DND-41 (cell line): ENCODE data around the gene TMC5.

Experiments
- ATAC-seq: fragments of 200-7000 bp; cut with Tn5 transposase; 3 replicates; pipeline ENCODE4 v1.9.1; 2021; ENCODE audit warnings: low read depth; ENCODE audit not compliant: insufficient read depth
- DNase-seq: peaks from one replicate; pipeline ENCODE4 v3.0.0-alpha.2; 2020
- H2AFZ ChIP-seq: 2 replicates; pipeline ENCODE4 v1.6.0; 2012; ENCODE audit warnings: low read depth, low read length
- H3K27ac ChIP-seq: 2 replicates; pipeline ENCODE4 v1.5.1; 2012; ENCODE audit warnings: low read length, inconsistent platforms
- H3K27me3 ChIP-seq: fragments of 200-600 bp; sonication (generic); 2 replicates; pipeline ENCODE4 v1.6.0; 2012; ENCODE audit warnings: low read length, mild to moderate bottlenecking, inconsistent platforms; ENCODE audit not compliant: insufficient read depth, poor library complexity
- H3K36me3 ChIP-seq: 2 replicates; pipeline ENCODE4 v1.5.1; 2012; ENCODE audit warnings: low read length, inconsistent platforms; ENCODE audit not compliant: insufficient read depth
- H3K4me1 ChIP-seq: 2 replicates; pipeline ENCODE4 v1.5.1; 2012; ENCODE audit warnings: mild to moderate bottlenecking, low read length; ENCODE audit not compliant: insufficient read depth
- H3K4me2 ChIP-seq: 2 replicates; pipeline ENCODE4 v1.6.0; 2012; ENCODE audit warnings: mild to moderate bottlenecking, moderate library complexity, low read length, inconsistent platforms; ENCODE audit not compliant: insufficient read depth
- H3K4me3 ChIP-seq, 2 experiments: fragments of 200-600 bp in 1 of 2; shearing (Covaris generic) in 1 of 2; 2 replicates each; pipeline ENCODE4 v1.5.1; 2012 to 2016; ENCODE audit warnings: inconsistent platforms in 2 of 2, low read length in 2 of 2, mild to moderate bottlenecking in 2 of 2, low read depth in 1 of 2, moderate library complexity in 1 of 2
- H3K79me2 ChIP-seq: 2 replicates; pipeline ENCODE4 v1.6.0; 2012; ENCODE audit warnings: low read length, inconsistent platforms; ENCODE audit not compliant: insufficient read depth
- H3K9ac ChIP-seq: 2 replicates; pipeline ENCODE4 v1.6.0; 2012; ENCODE audit warnings: low read depth, mild to moderate bottlenecking, inconsistent platforms, low read length, moderate library complexity
- H3K9me3 ChIP-seq: 2 replicates; pipeline ENCODE4 v1.5.1; 2012; ENCODE audit warnings: low read length, moderate library complexity, mild to moderate bottlenecking, inconsistent platforms; ENCODE audit not compliant: insufficient read depth, severe bottlenecking
- H4K20me1 ChIP-seq: 2 replicates; pipeline ENCODE4 v1.6.0; 2012; ENCODE audit warnings: low read length; ENCODE audit not compliant: insufficient read depth
- EZH2 ChIP-seq: IDR thresholded peaks from 3 replicates; pipeline ENCODE4 v1.6.1; 2012; ENCODE audit warnings: borderline replicate concordance, low read depth, mild to moderate bottlenecking, moderate library complexity, low read length, inconsistent platforms; ENCODE audit not compliant: severe bottlenecking
- TF ChIP-seq, protein P1 (sequence below): IDR thresholded peaks from 2 replicates; pipeline ENCODE4 v1.5.1; 2012; ENCODE audit warnings: borderline replicate concordance, low read length, moderate library complexity, mild to moderate bottlenecking; ENCODE audit not compliant: poor library complexity, severe bottlenecking; ENCODE audit errors: extremely low read depth

Gene TMC5

DNA sequence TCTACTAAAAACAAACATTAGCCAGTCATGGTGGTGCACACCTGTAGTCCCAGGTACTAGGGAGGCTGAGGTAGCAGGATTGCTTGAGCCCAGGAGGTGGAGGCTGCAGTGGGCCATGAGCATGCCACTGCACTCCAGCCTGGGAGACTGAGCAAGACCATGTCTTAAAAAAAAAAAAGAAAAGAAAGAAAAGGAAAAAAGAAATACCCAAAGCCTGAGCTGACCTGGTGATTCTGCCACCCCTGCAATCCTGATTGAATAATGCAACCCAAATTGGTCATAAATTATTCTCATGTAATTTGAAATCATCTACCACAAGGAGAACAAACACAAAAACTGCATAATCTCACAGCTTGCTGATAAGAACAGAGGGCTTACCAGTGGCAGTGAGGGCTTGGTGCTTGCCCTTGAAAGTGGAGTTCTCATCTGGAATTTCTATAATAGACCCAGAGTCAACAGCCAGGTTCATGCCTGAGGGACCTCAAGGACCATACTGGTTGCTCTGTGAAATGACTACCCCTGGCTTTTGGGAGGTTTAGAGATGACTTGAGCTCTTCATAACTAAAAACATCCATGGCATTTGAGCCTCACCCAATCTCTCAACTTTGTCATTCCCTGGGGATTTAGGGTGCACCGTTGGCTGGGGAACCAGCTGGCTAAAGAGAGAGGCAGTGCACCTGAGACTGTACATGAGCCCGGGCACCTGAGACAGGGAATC, 35.4 kb upstream of the TMC5 start:
- Histone ChIP-seq H3K4me3 (no peak overlapping the region), H2AFZ (no peak overlapping the region), H3K9ac (no peak overlapping the region), H3K9me3 (no peaks in the 10 kb centered on the region), H3K27me3 (no peaks in the 10 kb centered on the region), H3K36me3 (no peaks in the 10 kb centered on the region), H3K4me1 (no peaks in the 10 kb centered on the region; the same call in 1 of the 2 replicates), H3K79me2 (no peaks in the 10 kb centered on the region), H3K27ac (no peak overlapping the region), H4K20me1 (no peaks in the 10 kb centered on the region), H3K4me2 (no peak overlapping the region)
- no peak for ATAC-seq
- no peak for DNase-seq
- TF ChIP-seq, protein P1, sequence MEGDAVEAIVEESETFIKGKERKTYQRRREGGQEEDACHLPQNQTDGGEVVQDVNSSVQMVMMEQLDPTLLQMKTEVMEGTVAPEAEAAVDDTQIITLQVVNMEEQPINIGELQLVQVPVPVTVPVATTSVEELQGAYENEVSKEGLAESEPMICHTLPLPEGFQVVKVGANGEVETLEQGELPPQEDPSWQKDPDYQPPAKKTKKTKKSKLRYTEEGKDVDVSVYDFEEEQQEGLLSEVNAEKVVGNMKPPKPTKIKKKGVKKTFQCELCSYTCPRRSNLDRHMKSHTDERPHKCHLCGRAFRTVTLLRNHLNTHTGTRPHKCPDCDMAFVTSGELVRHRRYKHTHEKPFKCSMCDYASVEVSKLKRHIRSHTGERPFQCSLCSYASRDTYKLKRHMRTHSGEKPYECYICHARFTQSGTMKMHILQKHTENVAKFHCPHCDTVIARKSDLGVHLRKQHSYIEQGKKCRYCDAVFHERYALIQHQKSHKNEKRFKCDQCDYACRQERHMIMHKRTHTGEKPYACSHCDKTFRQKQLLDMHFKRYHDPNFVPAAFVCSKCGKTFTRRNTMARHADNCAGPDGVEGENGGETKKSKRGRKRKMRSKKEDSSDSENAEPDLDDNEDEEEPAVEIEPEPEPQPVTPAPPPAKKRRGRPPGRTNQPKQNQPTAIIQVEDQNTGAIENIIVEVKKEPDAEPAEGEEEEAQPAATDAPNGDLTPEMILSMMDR, result no peak
- TF ChIP-seq EZH2, result no peak

DNA sequence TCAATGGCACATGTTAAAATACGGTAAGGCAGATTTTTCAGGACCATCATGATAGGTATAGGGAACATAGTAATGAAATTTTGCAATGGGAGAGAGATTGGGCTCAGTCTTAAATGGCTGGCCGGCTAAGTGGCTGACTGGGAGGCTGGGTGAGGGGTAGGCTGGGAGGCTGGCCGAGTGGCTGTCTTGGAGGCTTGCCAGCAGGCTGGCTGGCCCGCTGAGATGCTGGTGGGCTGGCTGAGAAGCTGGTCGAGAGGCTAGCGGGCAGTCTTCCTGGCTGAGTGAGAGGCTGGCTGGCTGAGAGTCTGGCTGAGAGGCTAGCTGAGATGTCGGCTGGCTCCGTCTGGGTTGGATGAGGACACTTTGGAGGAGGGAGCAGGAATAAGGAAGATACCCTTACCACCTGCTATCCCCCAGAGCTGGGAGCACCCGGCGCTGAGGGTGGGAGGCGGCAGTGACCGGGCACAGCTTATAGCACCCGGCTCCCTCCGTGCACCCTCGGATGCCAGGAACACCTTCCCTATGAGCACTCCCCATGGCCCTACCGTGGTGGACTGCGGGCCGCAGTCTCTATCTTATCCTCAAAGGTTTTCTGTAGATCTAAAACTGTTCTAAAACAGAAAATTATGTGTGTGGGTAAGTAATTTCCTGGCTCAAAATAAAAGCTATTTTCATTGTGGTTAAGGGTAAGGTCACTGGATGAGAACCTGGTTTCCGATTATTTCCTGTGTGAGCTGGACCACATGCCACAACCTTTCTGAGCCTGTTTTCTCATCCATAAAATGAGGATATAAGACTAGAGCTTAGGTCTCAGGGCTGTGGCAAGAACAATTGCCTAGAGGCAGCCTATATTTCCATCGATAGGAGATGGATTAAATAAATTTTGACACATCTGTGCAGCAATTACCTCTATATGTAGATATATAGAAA, 34.5 kb upstream of the TMC5 start:
- Histone ChIP-seq H3K27ac (no peak overlapping the region), H3K9ac (no peak overlapping the region), H3K4me1 (no peaks in the 10 kb centered on the region; the same call in 1 of the 2 replicates), H3K27me3 (no peaks in the 10 kb centered on the region), H2AFZ (no peak overlapping the region), H3K36me3 (no peaks in the 10 kb centered on the region), H3K4me3 (no peak overlapping the region), H3K9me3 (no peaks in the 10 kb centered on the region), H3K79me2 (no peaks in the 10 kb centered on the region), H3K4me2 (no peak overlapping the region), H4K20me1 (no peaks in the 10 kb centered on the region)
- ATAC-seq, result no peak
- DNase-seq, result no peak
- TF ChIP-seq, protein P1, result no peak
- TF ChIP-seq EZH2, result no peak

DNA sequence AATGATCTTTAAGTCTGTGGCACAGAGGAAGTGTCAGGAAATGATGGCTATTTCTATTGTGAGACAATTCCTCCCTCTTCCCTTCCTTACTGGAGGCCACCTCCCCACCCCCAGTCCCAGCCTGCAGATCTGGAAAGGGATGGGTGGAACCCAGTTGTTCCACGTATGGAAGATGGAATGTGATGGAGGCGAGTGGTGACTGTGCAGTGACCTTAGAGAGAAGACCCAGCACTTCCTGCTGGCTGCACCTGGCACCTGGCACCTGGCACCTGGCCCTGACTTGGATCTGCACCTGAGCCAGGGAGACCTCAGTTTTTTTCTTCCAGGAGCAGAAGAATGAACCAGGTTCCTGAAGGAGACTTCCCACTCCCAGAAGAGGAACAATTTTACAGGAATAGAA, 33.0 kb upstream of the TMC5 start:
- no peak overlapping the region for H3K27ac ChIP-seq
- H2AFZ ChIP-seq, result no peak overlapping the region
- no peaks in the 10 kb centered on the region for H3K36me3 ChIP-seq
- no peak overlapping the region for H3K9ac ChIP-seq
- H3K4me2 ChIP-seq, result no peak overlapping the region
- H3K4me3 ChIP-seq, result no peak overlapping the region
- H4K20me1 ChIP-seq, result no peaks in the 10 kb centered on the region
- H3K4me1 ChIP-seq, result no peaks in the 10 kb centered on the region; the same call in 1 of the 2 replicates
- no peaks in the 10 kb centered on the region for H3K27me3 ChIP-seq
- ATAC-seq, result no peak
- H3K79me2 ChIP-seq, result no peaks in the 10 kb centered on the region
- TF ChIP-seq, protein P1, result no peak
- no peak for TF ChIP-seq EZH2
- DNase-seq, result no peak
- H3K9me3 ChIP-seq, result no peaks in the 10 kb centered on the region
